HG03280 (cell line): ENCODE data around the gene DHX36.

ENCODE experiments used
- ATAC-seq: cut with Tn5 transposase; IDR thresholded peaks from one replicate; pipeline ENCODE4 v1.9.1; 2021; ENCODE audit warnings: mild to moderate bottlenecking, moderate library complexity; ENCODE audit not compliant: unreplicated experiment

Gene DHX36

GRCh38 chr3:154294016-154294415 lies 30.3 kb downstream of the DHX36 start:
- no peak for ATAC-seq

- ATAC-seq = no peak
These were observed 34.1 kb downstream of the DHX36 start for GRCh38 chr3:154290187-154290586.

- no peak for ATAC-seq
These were observed 39.1 kb downstream of the DHX36 start for GRCh38 chr3:154285221-154285620.

GRCh38 chr3:154280161-154280560 lies 44.1 kb downstream of the DHX36 start:
- no peak for ATAC-seq

GRCh38 chr3:154275965-154276364 lies 48.3 kb downstream of the DHX36 start:
- ATAC-seq = no peak

GRCh38 chr3:154275292-154275691 lies 49.0 kb downstream of the DHX36 start:
- ATAC-seq = no peak

GRCh38 chr3:154274348-154274747 lies 49.9 kb downstream of the DHX36 start:
- ATAC-seq = no peak

GRCh38 chr3:154273381-154273780 lies 50.9 kb downstream of the DHX36 start:
- ATAC-seq = no peak

- no peak for ATAC-seq
These were observed 69.8 kb downstream of the DHX36 start for GRCh38 chr3:154254527-154254926.

GRCh38 chr3:154252759-154253638 lies 71.3 kb downstream of the DHX36 start:
- ATAC-seq = peak; percentile 94

GRCh38 chr3:154251610-154252009 lies 72.7 kb downstream of the DHX36 start:
- ATAC-seq = no peak

- no peak for ATAC-seq
These were observed 74.0 kb downstream of the DHX36 start for GRCh38 chr3:154250291-154250690.

GRCh38 chr3:154247806-154248415 lies 76.4 kb downstream of the DHX36 start:
- no peak for ATAC-seq

- ATAC-seq = no peak
These were observed 79.6 kb downstream of the DHX36 start for GRCh38 chr3:154244644-154245043.

GRCh38 chr3:154243353-154243752 lies 80.9 kb downstream of the DHX36 start:
- no peak for ATAC-seq

GRCh38 chr3:154242766-154243165 lies 81.5 kb downstream of the DHX36 start:
- ATAC-seq = no peak

GRCh38 chr3:154241496-154241895 lies 82.8 kb downstream of the DHX36 start:
- no peak for ATAC-seq

GRCh38 chr3:154240235-154240634 lies 84.1 kb downstream of the DHX36 start:
- no peak for ATAC-seq

- ATAC-seq = no peak
These were observed 88.0 kb downstream of the DHX36 start for GRCh38 chr3:154236331-154236730.

GRCh38 chr3:154235330-154235729 lies 89.0 kb downstream of the DHX36 start:
- no peak for ATAC-seq

- no peak for ATAC-seq
These were observed 95.1 kb downstream of the DHX36 start for GRCh38 chr3:154229217-154229590.

- ATAC-seq = no peak
These were observed 95.6 kb downstream of the DHX36 start for GRCh38 chr3:154228561-154229216.
